Endothelial cell of hepatic sinusoid (primary cell): ENCODE data around the gene STK25.
"Not testable (repeated sequence)": the region's sequence is repeated elsewhere in the genome, so short reads cannot be mapped to it uniquely, and the experiment has no call there.

ENCODE experiments used
- in situ Hi-C: cut with HindIII; loops from 2 replicates; pipeline ENCODE4 v1.10.0; 2017; ENCODE audit warnings: low sequenced_read_pairs

Gene STK25

GRCh38 chr2:241514553-241514952 is 6.2 kb upstream of the STK25 start:
- in situ Hi-C loops, result loop anchor here (5.0 kb wide), 2 partner anchors 43 to 57 kb away; partner anchors contain the start of gene BOK

- in situ Hi-C loops, result loop anchor here (5.0 kb wide), 2 partner anchors 46 to 54 kb away; partner anchors contain the start of gene BOK
Measured at GRCh38 chr2:241511091-241511741, 2.8 kb upstream of the STK25 start.

GRCh38 chr2:241509155-241509784 is 886 bp upstream of the STK25 start:
- in situ Hi-C loops, result no loop called here

GRCh38 chr2:241507430-241508239 is 749 bp downstream of the STK25 start:
- in situ Hi-C loops, result no loop called here

- in situ Hi-C loops, result no loop called here
Measured at GRCh38 chr2:241506793-241507429, 1.5 kb downstream of the STK25 start.

GRCh38 chr2:241506317-241506716 is 2.1 kb downstream of the STK25 start:
- in situ Hi-C loops, result not testable (repeated sequence)

GRCh38 chr2:241505781-241506201 is 2.6 kb downstream of the STK25 start:
- in situ Hi-C loops, result no loop called here

- in situ Hi-C loops, result no loop called here
Measured at GRCh38 chr2:241505086-241505780, 3.2 kb downstream of the STK25 start.

GRCh38 chr2:241503776-241504392 is 4.5 kb downstream of the STK25 start:
- in situ Hi-C loops, result no loop called here

GRCh38 chr2:241502281-241502680 is 6.1 kb downstream of the STK25 start:
- in situ Hi-C loops, result no loop called here

- in situ Hi-C loops, result no loop called here
Measured at GRCh38 chr2:241501551-241501950, 6.8 kb downstream of the STK25 start.

GRCh38 chr2:241501099-241501541 is 7.3 kb downstream of the STK25 start:
- in situ Hi-C loops, result no loop called here

GRCh38 chr2:241500431-241500975 is 7.9 kb downstream of the STK25 start:
- in situ Hi-C loops, result no loop called here

GRCh38 chr2:241500016-241500415 is 8.4 kb downstream of the STK25 start:
- in situ Hi-C loops, result no loop called here

- in situ Hi-C loops, result loop anchor here (25.0 kb wide), 1 partner anchor 662 kb away; no protein-coding TSS in a partner anchor
Measured at GRCh38 chr2:241499146-241499965, 9.0 kb downstream of the STK25 start.

GRCh38 chr2:241498115-241499070 is 10.0 kb downstream of the STK25 start:
- in situ Hi-C loops, result loop anchor here (25.0 kb wide), 1 partner anchor 661 kb away; no protein-coding TSS in a partner anchor
